Common myeloid progenitor, CD34-positive (primary cell): ENCODE data around the gene ODF4.

Experiments used
- CTCF ChIA-PET: fragments of 350-600 bp; sonication (Branson Sonifier 250); formaldehyde crosslinking; loops from one replicate; lab custom pipeline; 2021; ENCODE audit warnings: antibody characterized with exemption; lab: Charles Lee
- POLR2A ChIA-PET: fragments of 350-600 bp; sonication (Branson Sonifier 250); formaldehyde crosslinking; loops from one replicate; lab custom pipeline; 2021; ENCODE audit warnings: antibody characterized with exemption; lab: Charles Lee
- DNase-seq, 3 donors: peaks; one replicate each; pipeline versions ENCODE4 v3.0.0 to v3.0.0-alpha.2; 2013
- H3K27ac ChIP-seq, 2 experiments: 1 replicate in 1 of 2; 2 replicates in 1 of 2; pipeline ENCODE4 v1.7.0; 2013; ENCODE audit warnings: inconsistent platforms in 2 of 2, low read length in 2 of 2, mild to moderate bottlenecking in 2 of 2, low read depth in 1 of 2, moderate library complexity in 1 of 2; ENCODE audit not compliant: severe bottlenecking in 2 of 2, insufficient read depth in 1 of 2, poor library complexity in 1 of 2
- H3K27me3 ChIP-seq, 5 experiments: replicated peaks in 2 of 5; 1 replicate in 3 of 5; 2 replicates in 2 of 5; pipeline versions ENCODE4 v1.6.1 to v1.7.0; 2013; ENCODE audit warnings: low read length in 4 of 5, mild to moderate bottlenecking in 2 of 5, moderate library complexity in 2 of 5, inconsistent platforms in 1 of 5; ENCODE audit not compliant: insufficient read depth in 5 of 5, control insufficient read depth in 4 of 5
- H3K36me3 ChIP-seq, 4 experiments: 1 replicate in 2 of 4; 2 replicates in 2 of 4; pipeline versions ENCODE4 v1.6.1 to v1.7.0; 2013; ENCODE audit warnings: low read length in 3 of 4, control low read depth in 1 of 4, mild to moderate bottlenecking in 1 of 4; ENCODE audit not compliant: control insufficient read depth in 4 of 4, insufficient read depth in 4 of 4
- H3K4me1 ChIP-seq, 4 experiments: 1 replicate in 3 of 4; 2 replicates in 1 of 4; pipeline versions ENCODE4 v1.6.1 to v1.7.1; 2013; ENCODE audit warnings: low read length in 3 of 4, mild to moderate bottlenecking in 3 of 4, control low read depth in 1 of 4, inconsistent platforms in 1 of 4, moderate library complexity in 1 of 4; ENCODE audit not compliant: control insufficient read depth in 4 of 4, insufficient read depth in 4 of 4; ENCODE audit errors: control extremely low read depth in 1 of 4
- H3K4me3 ChIP-seq, 7 experiments: 1 replicate in 4 of 7; 2 replicates in 3 of 7; pipeline versions ENCODE4 v1.5.1 to v1.7.0; 2013; ENCODE audit warnings: mild to moderate bottlenecking in 7 of 7, low read length in 6 of 7, moderate library complexity in 6 of 7, inconsistent platforms in 2 of 7, low read depth in 2 of 7, control low read depth in 1 of 7; ENCODE audit not compliant: insufficient read depth in 4 of 7, control insufficient read depth in 1 of 7; ENCODE audit errors: extremely low read depth in 1 of 7
- H3K9me3 ChIP-seq, 5 experiments: 1 replicate in 4 of 5; 2 replicates in 1 of 5; pipeline versions ENCODE4 v1.6.1 to v1.7.1; 2013; ENCODE audit warnings: low read length in 4 of 5, mild to moderate bottlenecking in 2 of 5, inconsistent platforms in 1 of 5, low read depth in 1 of 5, moderate library complexity in 1 of 5; ENCODE audit not compliant: control insufficient read depth in 4 of 5, insufficient read depth in 2 of 5; ENCODE audit errors: control extremely low read depth in 1 of 5
- WGBS: methylation state at CpG from one replicate; pipeline ENCODE4 v1.1.5; 2013; ENCODE audit not compliant: insufficient coverage; 5-methylcytosine and 5-hydroxymethylcytosine counted together

Gene ODF4

DNA sequence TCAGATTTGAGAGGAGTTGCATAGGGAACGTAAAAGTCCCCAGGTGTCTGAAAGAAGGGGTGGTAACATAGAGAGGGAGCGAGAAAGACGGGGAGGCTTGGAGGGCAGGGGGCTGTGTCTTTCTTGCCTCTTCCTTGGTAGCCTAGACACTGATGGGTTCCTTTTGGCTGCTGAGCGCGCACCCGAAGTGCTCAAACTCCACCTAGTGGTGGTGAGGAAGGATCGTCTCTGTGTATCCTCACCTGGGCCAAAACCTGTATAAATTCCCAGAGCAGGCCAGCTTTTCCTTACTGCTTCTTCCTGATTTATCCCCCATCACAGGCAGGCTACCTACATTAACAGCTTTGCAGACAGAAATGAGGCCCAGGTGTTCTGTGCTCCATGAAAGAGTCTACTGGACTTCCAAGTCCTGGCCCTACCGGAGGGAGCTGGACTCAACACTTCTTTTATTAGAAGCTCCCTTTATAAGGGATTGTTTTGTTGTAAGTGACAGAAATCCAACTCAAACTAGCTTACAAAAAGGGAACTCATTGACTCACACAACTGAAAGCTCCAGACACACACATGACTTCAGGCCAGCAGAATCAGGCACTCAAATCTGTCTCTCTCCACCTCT is 38.9 kb upstream of the ODF4 start:
- DNase-seq, result peak; percentile 64 to 83 (median 81)
- Histone ChIP-seq H3K9me3 (no peaks in the 10 kb centered on the region), H3K4me1 (peaks cover 0 to 3% (median 2%) of the 10 kb centered on the region in 4 experiments), H3K27me3 (no peaks in the 10 kb centered on the region), H3K27ac (no peak overlapping the region), H3K36me3 (no peaks in the 10 kb centered on the region), H3K4me3 (no peak overlapping the region)
- POLR2A ChIA-PET, result interaction anchor here (1.0 kb wide), 1 partner anchor 54 kb away, joined by 4 read pairs; no protein-coding TSS in a partner anchor
- CTCF ChIA-PET, result interaction anchor here (0.6 to 2.5 kb wide), 25 partner anchors 9 to 240 kb away, joined by 3 to 12 read pairs (median 4); partner anchors contain the start of gene RANGRF
- WGBS, result 17% methylated on average over 6 of the region's 8 CpGs

DNA sequence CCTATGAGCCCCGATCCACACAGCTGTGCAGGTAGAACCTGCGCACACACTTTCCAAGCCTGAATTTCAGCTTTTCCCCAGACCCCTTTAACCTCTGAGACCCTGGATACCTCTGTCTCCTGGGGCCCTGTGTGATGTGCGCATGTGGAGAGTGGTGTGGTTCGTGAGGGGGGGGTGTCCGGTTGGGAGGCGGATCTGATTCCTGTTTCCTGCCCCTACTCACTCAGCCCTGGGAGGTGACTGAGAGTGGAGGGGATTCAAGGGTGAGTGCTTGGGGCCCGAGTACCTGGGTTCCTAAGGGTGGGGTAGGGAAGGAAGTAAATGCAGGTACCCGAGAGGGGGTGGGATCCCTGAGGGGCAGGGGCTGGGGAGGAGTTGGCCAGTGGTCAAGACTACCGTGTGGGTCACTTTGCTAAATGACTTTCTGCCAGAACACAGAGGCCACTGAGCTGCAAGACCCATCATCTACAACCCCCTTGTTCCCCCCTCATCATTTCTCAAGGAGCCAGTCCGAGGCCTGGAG is 29.0 kb upstream of the ODF4 start:
- DNase-seq, result no peak
- H3K27me3 ChIP-seq, result peaks cover 0 to 1% (median 0%) of the 10 kb centered on the region in 5 experiments
- no peak overlapping the region for H3K27ac ChIP-seq
- 92% methylated on average over 2 of the region's 10 CpGs for WGBS
- peaks cover 0 to 3% (median 0%) of the 10 kb centered on the region in 4 experiments for H3K4me1 ChIP-seq
- CTCF ChIA-PET, result no interaction called here
- no peaks in the 10 kb centered on the region for H3K9me3 ChIP-seq
- no peak overlapping the region for H3K4me3 ChIP-seq
- POLR2A ChIA-PET, result interaction anchor here (0.6 kb wide), 1 partner anchor 404 kb away, joined by 4 read pairs; no protein-coding TSS in a partner anchor
- H3K36me3 ChIP-seq, result no peaks in the 10 kb centered on the region

DNA sequence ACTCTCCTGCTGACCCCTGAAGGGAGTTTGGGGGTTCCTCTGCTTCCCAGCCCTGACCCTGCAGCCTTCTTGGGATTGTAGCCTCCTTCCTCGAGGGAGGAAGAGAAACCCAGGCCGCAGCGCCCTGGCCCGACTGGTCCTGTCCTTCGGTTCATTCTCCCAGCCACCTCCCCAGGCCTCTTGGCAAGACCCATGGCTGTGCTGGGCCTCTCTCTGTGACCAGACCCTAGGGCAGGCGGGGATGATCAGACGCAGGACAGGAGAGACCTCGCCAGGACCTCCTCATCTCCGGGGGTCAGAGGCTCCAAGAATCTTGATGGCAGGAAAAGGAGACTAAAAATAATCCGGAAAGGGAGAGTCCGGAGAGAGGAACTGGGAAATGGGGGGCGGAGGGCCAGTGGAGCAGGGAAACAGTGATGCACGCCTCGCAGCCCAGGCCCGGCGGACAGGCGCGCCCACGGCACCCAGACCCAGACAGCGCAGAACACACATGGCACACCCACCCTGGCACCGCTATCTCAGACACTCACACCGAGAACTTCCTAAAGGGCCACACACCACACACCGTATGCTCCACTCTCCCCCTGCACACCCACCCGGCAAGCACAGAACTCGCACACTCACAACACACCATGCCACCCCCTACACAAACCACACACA is 28.4 kb upstream of the ODF4 start:
- Histone ChIP-seq H3K36me3 (no peaks in the 10 kb centered on the region), H3K4me1 (peaks cover 0 to 3% (median 0%) of the 10 kb centered on the region in 4 experiments), H3K9me3 (no peaks in the 10 kb centered on the region), H3K4me3 (no peak overlapping the region), H3K27me3 (peaks cover 0 to 1% (median 0%) of the 10 kb centered on the region in 5 experiments), H3K27ac (no peak overlapping the region)
- ChIA-PET CTCF (no interaction called here), POLR2A (interaction anchor here (0.6 kb wide), 1 partner anchor 403 kb away, joined by 4 read pairs; no protein-coding TSS in a partner anchor)
- no peak for DNase-seq
- 97% methylated on average over 24 of the region's 25 CpGs for WGBS

DNA sequence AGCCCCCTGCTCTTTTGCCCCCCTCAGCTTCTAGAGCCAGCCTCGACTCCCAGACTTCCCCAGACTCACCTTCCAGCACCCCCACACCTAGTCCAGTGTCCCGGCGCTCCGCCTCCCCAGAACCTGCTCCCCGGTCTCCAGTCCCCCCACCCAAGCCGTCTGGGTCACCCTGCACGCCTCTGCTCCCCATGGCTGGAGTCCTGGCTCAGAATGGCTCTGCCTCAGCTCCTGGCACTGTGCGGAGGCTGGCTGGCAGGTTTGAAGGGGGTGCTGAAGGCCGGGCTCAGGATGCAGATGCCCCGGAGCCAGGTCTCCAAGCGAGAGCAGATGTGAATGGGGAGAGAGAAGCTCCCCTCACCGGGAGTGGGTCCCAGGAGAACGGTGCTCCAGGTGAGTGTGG is 27.4 kb upstream of the ODF4 start:
- WGBS, result 94% methylated on average over 10 of the region's 13 CpGs
- ChIA-PET POLR2A (no interaction called here), CTCF (no interaction called here)
- no peak for DNase-seq
- Histone ChIP-seq H3K27me3 (peaks cover 0 to 1% (median 0%) of the 10 kb centered on the region in 5 experiments), H3K9me3 (no peaks in the 10 kb centered on the region), H3K4me3 (no peak overlapping the region), H3K36me3 (no peaks in the 10 kb centered on the region), H3K27ac (no peak overlapping the region), H3K4me1 (peaks cover 0 to 3% (median 0%) of the 10 kb centered on the region in 4 experiments)

DNA sequence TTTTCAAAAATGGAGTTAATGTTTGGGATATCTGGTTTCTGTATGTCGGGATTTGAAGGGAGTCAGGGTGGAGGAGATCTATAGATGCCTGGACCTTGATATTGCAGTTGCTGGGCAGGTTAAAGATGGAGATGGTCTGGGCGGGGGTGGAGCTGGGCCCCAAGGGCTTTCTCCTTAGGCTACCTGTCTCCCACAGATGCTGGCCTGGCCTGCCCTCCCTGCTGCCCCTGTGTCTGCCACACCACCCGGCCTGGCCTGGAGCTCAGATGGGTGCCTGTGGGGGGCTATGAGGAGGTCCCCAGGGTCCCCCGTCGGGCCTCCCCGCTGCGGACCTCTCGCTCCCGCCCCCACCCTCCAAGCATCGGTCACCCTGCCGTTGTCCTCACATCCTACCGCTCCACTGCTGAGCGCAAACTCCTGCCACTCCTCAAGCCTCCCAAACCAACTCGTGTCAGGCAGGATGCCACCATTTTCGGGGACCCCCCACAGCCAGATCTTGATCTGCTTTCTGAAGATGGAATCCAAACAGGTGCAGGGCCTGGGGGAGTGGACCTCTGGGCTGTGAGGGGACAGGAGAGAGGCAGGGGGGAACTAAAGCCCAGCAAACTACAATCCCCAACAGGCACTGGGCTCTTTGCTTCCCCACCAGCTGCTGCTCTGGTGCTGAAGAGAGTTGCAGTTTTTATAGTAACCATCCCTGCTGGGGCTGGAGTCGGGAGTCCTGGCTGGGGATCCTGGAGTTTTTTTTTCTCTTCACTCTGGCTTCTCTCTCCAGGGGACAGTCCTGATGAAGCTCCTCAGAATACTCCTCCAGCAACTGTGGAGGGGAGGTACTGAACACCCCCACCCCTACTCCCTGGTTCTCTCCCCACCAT is 26.7 kb upstream of the ODF4 start:
- Histone ChIP-seq H3K27me3 (peaks cover 0 to 1% (median 0%) of the 10 kb centered on the region in 5 experiments), H3K27ac (no peak overlapping the region), H3K4me3 (no peak overlapping the region), H3K36me3 (no peaks in the 10 kb centered on the region), H3K4me1 (peaks cover 0 to 3% (median 0%) of the 10 kb centered on the region in 4 experiments), H3K9me3 (no peaks in the 10 kb centered on the region)
- no peak for DNase-seq
- ChIA-PET CTCF (no interaction called here), POLR2A (no interaction called here)
- WGBS, result 92% methylated on average over 9 of the region's 16 CpGs

DNA sequence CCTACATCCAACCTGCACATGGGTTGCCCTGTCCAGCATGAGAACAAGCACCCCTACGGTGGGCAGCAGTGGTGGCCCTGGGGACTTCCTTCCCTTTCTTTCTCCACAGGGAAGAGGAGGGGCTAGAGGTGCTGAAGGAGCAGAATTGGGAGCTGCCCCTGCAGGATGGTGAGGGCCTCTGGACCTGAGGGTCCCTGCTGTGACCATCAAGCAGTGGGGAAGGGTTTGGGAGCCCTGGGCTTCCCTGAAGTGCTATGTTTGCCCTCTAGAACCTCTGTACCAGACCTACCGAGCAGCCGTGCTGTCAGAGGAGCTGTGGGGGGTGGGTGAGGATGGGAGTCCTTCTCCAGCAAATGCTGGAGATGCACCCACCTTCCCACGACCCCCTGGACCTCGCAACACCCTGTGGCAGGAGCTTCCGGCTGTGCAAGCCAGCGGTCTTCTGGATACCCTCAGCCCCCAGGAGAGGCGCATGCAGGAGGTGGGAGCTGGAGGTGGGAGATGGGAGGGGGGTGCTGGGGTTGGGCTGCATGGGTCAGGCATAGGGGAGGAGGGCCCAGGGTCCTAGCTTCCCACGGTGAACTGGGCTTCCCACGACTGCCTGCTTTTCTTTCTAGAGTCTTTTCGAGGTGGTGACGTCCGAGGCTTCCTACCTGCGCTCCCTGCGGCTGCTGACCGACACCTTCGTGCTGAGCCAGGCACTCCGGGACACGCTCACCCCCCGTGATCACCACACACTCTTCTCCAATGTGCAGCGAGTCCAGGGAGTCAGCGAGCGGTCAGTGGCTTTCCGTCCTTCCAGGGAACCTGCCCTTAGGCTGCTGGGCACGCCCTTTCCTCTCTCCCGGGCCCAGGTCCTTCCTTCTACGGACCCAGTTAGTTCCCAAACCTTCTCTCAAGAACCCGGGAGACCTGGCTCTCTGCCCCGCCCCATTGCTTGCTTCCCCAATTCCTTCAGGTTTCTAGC is 24.6 kb upstream of the ODF4 start:
- ChIA-PET POLR2A (no interaction called here), CTCF (interaction anchor here (1.0 kb wide), 1 partner anchor 11 kb away, joined by 4 read pairs; no protein-coding TSS in a partner anchor)
- DNase-seq, result no peak
- Histone ChIP-seq H3K27me3 (peaks cover 0 to 1% (median 0%) of the 10 kb centered on the region in 5 experiments), H3K4me3 (no peak overlapping the region), H3K9me3 (no peaks in the 10 kb centered on the region), H3K36me3 (no peaks in the 10 kb centered on the region), H3K4me1 (peaks cover 0 to under 1% (median 0%) of the 10 kb centered on the region in 4 experiments), H3K27ac (no peak overlapping the region)
- 67% methylated on average over 26 of the region's 29 CpGs for WGBS
